ENCODE data around the gene GSG1L. TPM values are rescaled to one million over a fixed set of nuclear protein-coding genes. Genes with fewer than 3 reads are reported as not detected.

GSG1L gene
- total RNA-seq, 5 donors from 2014 or later (not counting 1 experiment from before 2014, with no cell fraction given) = not detected

- H3K9me3 Mint-ChIP-seq = no peaks in the 10 kb centered on the region
- ATAC-seq (replicated peaks in 1 of 4) (no peak), DNase-seq (no peak)
- no peak overlapping the region for H3K27ac Mint-ChIP-seq
- no peak overlapping the region for H3K4me3 Mint-ChIP-seq
- H3K36me3 ChIP-seq (ENCODE audit: control insufficient read depth in 2 of 2, extremely low read depth in 1 of 2, insufficient read depth in 1 of 2, low read length in 1 of 2) = peaks cover 11 to 21% of the 10 kb centered on the region in 2 donors
- H3K4me1 Mint-ChIP-seq = peaks cover 2 to 14% (median 3%) of the 10 kb centered on the region in 3 donors
- no peak overlapping the region for H3K27ac ChIP-seq (ENCODE audit: low read length)
- 100% methylated on average over 2 of the region's 5 CpGs for WGBS (ENCODE audit: insufficient coverage)
- no peaks in the 10 kb centered on the region for H3K27me3 ChIP-seq (replicated peaks in 1 of 2; ENCODE audit: control insufficient read depth in 2 of 2, extremely low read depth in 1 of 2, insufficient read depth in 2 of 2, low read length in 1 of 2)
- CTCF ChIA-PET = no interaction called here
- H3K36me3 Mint-ChIP-seq = peaks cover 19% of the 10 kb centered on the region
- H3K4me3 ChIP-seq (ENCODE audit: control insufficient read depth in 1 of 2, extremely low read depth in 1 of 2, low read length in 1 of 2) = no peak overlapping the region
- no peaks in the 10 kb centered on the region for H3K27me3 Mint-ChIP-seq
- POLR2A ChIA-PET = interaction anchor here in 1 of 2 donors (0.6 kb wide), 1 partner anchor 13 kb away, joined by 6 read pairs; no protein-coding TSS in a partner anchor
- H3K9me3 ChIP-seq = no peaks in the 10 kb centered on the region
- H3K4me1 ChIP-seq (ENCODE audit: control insufficient read depth in 1 of 2, extremely low read depth in 1 of 2, insufficient read depth in 2 of 2, low read length in 2 of 2) = peaks cover 0 to 4% of the 10 kb centered on the region in 2 experiments
These were observed 29.8 kb upstream of the GSG1L start for GRCh38 chr16:28093385-28093725.

DNA sequence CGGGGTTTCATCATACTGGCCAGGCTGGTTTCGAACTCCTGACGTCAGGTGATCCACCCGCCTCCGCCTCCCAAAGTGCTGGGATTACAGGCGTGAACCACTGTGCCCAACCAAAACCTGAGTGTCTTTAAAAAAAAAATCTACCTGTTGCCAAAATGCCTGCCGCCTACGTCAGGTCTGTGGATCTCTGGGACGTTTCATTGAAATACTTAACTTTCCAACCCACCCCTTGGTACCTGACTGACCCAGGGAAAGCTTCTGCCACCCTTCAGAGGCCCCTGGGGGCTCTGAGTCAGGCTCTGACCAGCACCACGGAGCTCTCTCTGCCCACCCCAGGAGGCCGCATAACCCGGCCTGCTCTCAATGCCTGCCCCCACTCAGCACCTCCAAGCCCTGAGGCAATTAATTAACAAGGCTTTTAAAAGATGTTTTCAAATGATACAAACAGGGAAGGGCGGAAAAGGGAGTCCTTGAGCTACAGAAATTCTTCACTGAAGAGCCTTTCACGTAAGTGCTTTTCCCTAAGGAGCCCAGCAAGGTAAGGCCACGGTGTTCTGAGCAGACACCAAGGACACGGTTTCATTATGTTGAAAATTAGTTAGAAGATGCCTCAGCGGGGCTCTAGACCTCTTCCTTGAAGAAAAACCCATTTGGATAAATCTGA, 29.3 kb upstream of the GSG1L start:
- Histone ChIP-seq H3K27me3 (replicated peaks in 1 of 2; ENCODE audit: control insufficient read depth in 2 of 2, extremely low read depth in 1 of 2, insufficient read depth in 2 of 2, low read length in 1 of 2) (no peaks in the 10 kb centered on the region), H3K4me1 (ENCODE audit: control insufficient read depth in 1 of 2, extremely low read depth in 1 of 2, insufficient read depth in 2 of 2, low read length in 2 of 2) (peaks cover 0 to 4% of the 10 kb centered on the region in 2 experiments), H3K4me3 (ENCODE audit: control insufficient read depth in 1 of 2, extremely low read depth in 1 of 2, low read length in 1 of 2) (no peak overlapping the region), H3K9me3 (no peaks in the 10 kb centered on the region), H3K36me3 (ENCODE audit: control insufficient read depth in 2 of 2, extremely low read depth in 1 of 2, insufficient read depth in 1 of 2, low read length in 1 of 2) (peaks cover 8 to 16% of the 10 kb centered on the region in 2 donors), H3K27ac (ENCODE audit: low read length) (no peak overlapping the region)
- Mint-ChIP-seq H3K4me1 (peaks cover 2 to 14% (median 3%) of the 10 kb centered on the region in 3 donors), H3K36me3 (peaks cover 14% of the 10 kb centered on the region), H3K4me3 (no peak overlapping the region), H3K9me3 (no peaks in the 10 kb centered on the region), H3K27ac (no peak overlapping the region), H3K27me3 (no peaks in the 10 kb centered on the region)
- WGBS (ENCODE audit: insufficient coverage) = 93% methylated on average over 11 of the region's 17 CpGs
- no peak for ATAC-seq (replicated peaks in 1 of 4)
- DNase-seq = no peak
- ChIA-PET POLR2A (no interaction called here), CTCF (interaction anchor here in 1 of 2 donors (0.6 kb wide), 1 partner anchor 981 kb away, joined by 7 read pairs; no protein-coding TSS in a partner anchor)

DNA sequence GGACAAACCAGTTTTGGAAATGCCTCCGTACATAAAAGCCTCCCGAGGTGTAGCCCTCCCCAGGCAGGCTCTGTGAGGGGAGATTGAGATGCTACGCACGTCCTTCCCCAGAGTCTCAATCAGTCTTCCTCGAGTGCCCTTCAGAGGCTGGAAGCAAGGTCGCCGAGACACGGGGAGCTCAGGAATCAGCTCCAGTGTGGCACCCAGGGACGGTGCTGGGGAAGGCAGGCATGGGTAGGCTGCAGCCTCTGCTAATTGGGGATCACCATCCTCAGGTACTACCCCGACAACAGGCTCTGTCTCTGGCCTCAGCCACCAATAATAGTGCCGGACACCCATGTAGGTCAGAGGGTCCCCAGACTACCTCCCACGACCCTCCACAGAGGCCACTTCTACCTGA, 28.1 kb upstream of the GSG1L start:
- Mint-ChIP-seq H3K9me3 (no peaks in the 10 kb centered on the region), H3K27me3 (no peaks in the 10 kb centered on the region), H3K36me3 (peaks cover 2% of the 10 kb centered on the region), H3K27ac (no peak overlapping the region), H3K4me3 (no peak overlapping the region), H3K4me1 (peaks cover 2 to 8% (median 3%) of the 10 kb centered on the region in 3 donors)
- H3K27ac ChIP-seq (ENCODE audit: low read length) = no peak overlapping the region
- no peaks in the 10 kb centered on the region for H3K9me3 ChIP-seq
- POLR2A ChIA-PET = interaction anchor here in 1 of 2 donors (0.6 kb wide), 1 partner anchor 14 kb away, joined by 3 read pairs; no protein-coding TSS in a partner anchor
- H3K4me3 ChIP-seq (ENCODE audit: control insufficient read depth in 1 of 2, extremely low read depth in 1 of 2, low read length in 1 of 2) = no peak overlapping the region
- peaks cover 4 to 7% of the 10 kb centered on the region in 2 donors for H3K36me3 ChIP-seq (ENCODE audit: control insufficient read depth in 2 of 2, extremely low read depth in 1 of 2, insufficient read depth in 1 of 2, low read length in 1 of 2)
- WGBS (ENCODE audit: insufficient coverage) = 96% methylated on average over 11 of the region's 12 CpGs
- DNase-seq = no peak
- ATAC-seq (replicated peaks in 1 of 4) = no peak
- H3K4me1 ChIP-seq (ENCODE audit: control insufficient read depth in 1 of 2, extremely low read depth in 1 of 2, insufficient read depth in 2 of 2, low read length in 2 of 2) = peaks cover 0 to 4% of the 10 kb centered on the region in 2 experiments
- no peaks in the 10 kb centered on the region for H3K27me3 ChIP-seq (replicated peaks in 1 of 2; ENCODE audit: control insufficient read depth in 2 of 2, extremely low read depth in 1 of 2, insufficient read depth in 2 of 2, low read length in 1 of 2)
- CTCF ChIA-PET = no interaction called here

GRCh38 chr16:28090646-28091377, 27.3 kb upstream of the GSG1L start:
- 93% methylated on average over 19 of the region's 19 CpGs for WGBS (ENCODE audit: insufficient coverage)
- Histone ChIP-seq H3K4me3 (ENCODE audit: control insufficient read depth in 1 of 2, extremely low read depth in 1 of 2, low read length in 1 of 2) (no peak overlapping the region), H3K4me1 (ENCODE audit: control insufficient read depth in 1 of 2, extremely low read depth in 1 of 2, insufficient read depth in 2 of 2, low read length in 2 of 2) (peaks cover 0 to 4% of the 10 kb centered on the region in 2 experiments), H3K9me3 (no peaks in the 10 kb centered on the region), H3K27ac (ENCODE audit: low read length) (no peak overlapping the region), H3K27me3 (replicated peaks in 1 of 2; ENCODE audit: control insufficient read depth in 2 of 2, extremely low read depth in 1 of 2, insufficient read depth in 2 of 2, low read length in 1 of 2) (no peaks in the 10 kb centered on the region), H3K36me3 (ENCODE audit: control insufficient read depth in 2 of 2, extremely low read depth in 1 of 2, insufficient read depth in 1 of 2, low read length in 1 of 2) (peaks cover 0 to 6% of the 10 kb centered on the region in 2 donors)
- no peak overlapping the region for H3K4me3 Mint-ChIP-seq
- H3K27me3 Mint-ChIP-seq = no peaks in the 10 kb centered on the region
- no peak for ATAC-seq (replicated peaks in 1 of 4)
- H3K27ac Mint-ChIP-seq = no peak overlapping the region
- no peaks in the 10 kb centered on the region for H3K9me3 Mint-ChIP-seq
- CTCF ChIA-PET = interaction anchor here in 1 of 2 donors (0.7 kb wide), 1 partner anchor 20 kb away, joined by 3 read pairs; no protein-coding TSS in a partner anchor
- peaks cover 2 to 8% (median 3%) of the 10 kb centered on the region in 3 donors for H3K4me1 Mint-ChIP-seq
- H3K36me3 Mint-ChIP-seq = no peaks in the 10 kb centered on the region
- no peak for DNase-seq
- POLR2A ChIA-PET = no interaction called here

GRCh38 chr16:28089992-28090365, 26.5 kb upstream of the GSG1L start:
- Mint-ChIP-seq H3K9me3 (no peaks in the 10 kb centered on the region), H3K4me1 (peaks cover 2 to 8% (median 3%) of the 10 kb centered on the region in 3 donors), H3K4me3 (no peak overlapping the region), H3K27ac (peak overlapping the region; percentile 42 to 68), H3K36me3 (no peaks in the 10 kb centered on the region), H3K27me3 (no peaks in the 10 kb centered on the region)
- Histone ChIP-seq H3K4me3 (ENCODE audit: control insufficient read depth in 1 of 2, extremely low read depth in 1 of 2, low read length in 1 of 2) (no peak overlapping the region), H3K4me1 (ENCODE audit: control insufficient read depth in 1 of 2, extremely low read depth in 1 of 2, insufficient read depth in 2 of 2, low read length in 2 of 2) (peaks cover 0 to 4% of the 10 kb centered on the region in 2 experiments), H3K36me3 (ENCODE audit: control insufficient read depth in 2 of 2, extremely low read depth in 1 of 2, insufficient read depth in 1 of 2, low read length in 1 of 2) (peaks cover 0 to 6% of the 10 kb centered on the region in 2 donors), H3K27ac (ENCODE audit: low read length) (no peak overlapping the region), H3K9me3 (no peaks in the 10 kb centered on the region), H3K27me3 (replicated peaks in 1 of 2; ENCODE audit: control insufficient read depth in 2 of 2, extremely low read depth in 1 of 2, insufficient read depth in 2 of 2, low read length in 1 of 2) (no peaks in the 10 kb centered on the region)
- DNase-seq (no peak), ATAC-seq (replicated peaks in 1 of 4) (no peak)
- 100% methylated on average over 1 of the region's 7 CpGs for WGBS (ENCODE audit: insufficient coverage)
- POLR2A ChIA-PET = no interaction called here
- CTCF ChIA-PET = interaction anchor here in 1 of 2 donors (0.7 kb wide), 1 partner anchor 19 kb away, joined by 3 read pairs; no protein-coding TSS in a partner anchor

GRCh38 chr16:28089205-28089991, 25.9 kb upstream of the GSG1L start:
- 88% methylated on average over 3 of the region's 3 CpGs for WGBS (ENCODE audit: insufficient coverage)

More at GRCh38 chr16:28089205-28089991, 25.9 kb upstream of the GSG1L start:
- Mint-ChIP-seq H3K9me3 (no peaks in the 10 kb centered on the region), H3K27me3 (no peaks in the 10 kb centered on the region), H3K4me3 (no peak overlapping the region), H3K4me1 (peaks cover 2 to 8% (median 3%) of the 10 kb centered on the region in 3 donors), H3K36me3 (no peaks in the 10 kb centered on the region), H3K27ac (peak overlapping the region; percentile 42 to 68)
- no peak for ATAC-seq (replicated peaks in 1 of 4)
- peaks cover 0 to 4% of the 10 kb centered on the region in 2 experiments for H3K4me1 ChIP-seq (ENCODE audit: control insufficient read depth in 1 of 2, extremely low read depth in 1 of 2, insufficient read depth in 2 of 2, low read length in 2 of 2)
- no peak overlapping the region for H3K27ac ChIP-seq (ENCODE audit: low read length)
- CTCF ChIA-PET = no interaction called here
- H3K36me3 ChIP-seq (ENCODE audit: control insufficient read depth in 2 of 2, extremely low read depth in 1 of 2, insufficient read depth in 1 of 2, low read length in 1 of 2) = peaks cover 0 to 6% of the 10 kb centered on the region in 2 donors
- no peak overlapping the region for H3K4me3 ChIP-seq (ENCODE audit: control insufficient read depth in 1 of 2, extremely low read depth in 1 of 2, low read length in 1 of 2)
- no peaks in the 10 kb centered on the region for H3K27me3 ChIP-seq (replicated peaks in 1 of 2; ENCODE audit: control insufficient read depth in 2 of 2, extremely low read depth in 1 of 2, insufficient read depth in 2 of 2, low read length in 1 of 2)
- POLR2A ChIA-PET = no interaction called here
- no peaks in the 10 kb centered on the region for H3K9me3 ChIP-seq
- DNase-seq = no peak
